Ramos (cell line): ENCODE results near the gene GPNMB.

Experiments
- in situ Hi-C: fragments of 300-500 bp; cut with MboI; formaldehyde crosslinking; loops from one replicate; pipeline ENCODE4 v1.14.3; 2022; ENCODE audit warnings: low sequenced_read_pairs; ENCODE audit not compliant: unreplicated experiment

GPNMB gene

DNA sequence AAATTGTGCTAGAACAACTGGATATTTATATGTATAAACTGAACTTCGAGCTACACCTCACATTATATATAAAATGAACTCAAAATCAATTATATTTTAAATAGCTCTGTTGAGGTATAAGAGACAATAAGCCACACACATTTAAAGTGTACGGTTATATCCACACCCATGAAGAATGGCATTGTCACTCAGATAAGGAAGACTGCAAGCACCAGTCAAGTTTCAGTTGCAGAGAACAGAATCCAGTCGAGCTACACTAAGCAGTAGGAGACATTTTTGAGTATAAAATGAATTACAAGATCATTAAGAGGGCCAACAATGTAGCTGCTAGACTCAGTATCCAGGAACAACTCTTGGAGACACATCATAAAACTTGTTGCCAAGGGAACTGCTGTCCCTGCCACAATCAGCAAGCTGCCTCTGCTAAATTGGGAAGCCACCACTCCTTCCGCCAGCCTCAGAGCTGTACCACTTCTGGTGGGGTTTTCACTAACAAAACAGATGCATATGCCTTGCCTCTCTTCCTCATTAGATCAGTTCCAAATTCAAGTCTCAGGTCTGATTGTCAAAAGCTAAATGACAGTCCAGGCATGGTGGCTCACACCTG is 19.6 kb upstream of the GPNMB start:
- in situ Hi-C loops: no loop called here

DNA sequence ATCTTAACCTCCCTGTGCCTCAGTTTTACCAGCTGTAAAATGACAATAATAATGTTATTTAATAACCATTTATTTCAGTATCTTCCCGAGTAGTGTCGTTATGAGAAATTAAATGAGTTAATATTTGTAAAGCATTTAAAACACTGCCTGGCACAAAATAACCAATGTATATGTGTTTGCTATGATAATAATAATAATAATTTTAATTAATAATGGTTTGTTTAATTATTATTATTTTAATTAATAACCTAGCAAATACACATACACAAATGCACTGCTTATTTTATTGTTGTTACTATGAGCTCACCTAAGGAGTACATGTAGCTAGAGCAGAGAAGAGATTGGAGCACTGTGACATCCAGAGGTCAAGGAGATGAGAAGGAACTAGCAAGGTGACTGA is 18.2 kb upstream of the GPNMB start:
- in situ Hi-C loops: no loop called here

DNA sequence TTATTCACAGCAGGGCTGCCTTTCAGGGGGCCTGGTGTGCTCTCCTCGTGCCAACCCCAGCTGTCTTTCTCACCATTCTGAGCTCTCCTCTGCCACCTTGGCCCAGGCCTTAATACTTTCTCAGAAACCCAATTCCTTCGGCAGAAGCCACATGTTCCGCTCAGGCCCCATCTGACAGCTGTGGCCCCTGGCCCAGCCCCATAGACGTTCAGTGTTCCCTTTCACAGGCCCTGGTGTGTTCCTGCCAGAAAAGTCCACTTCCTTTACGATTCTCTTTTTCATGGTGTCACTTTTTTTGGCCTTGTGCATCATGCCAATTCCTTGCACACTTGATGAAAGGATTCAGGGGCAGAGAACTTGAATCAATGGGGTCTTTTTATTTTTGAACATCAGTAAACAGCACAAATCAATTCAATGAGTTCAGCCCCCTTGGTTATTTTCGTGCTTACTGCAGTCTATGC is 15.9 kb upstream of the GPNMB start:
- in situ Hi-C loops: no loop called here

DNA sequence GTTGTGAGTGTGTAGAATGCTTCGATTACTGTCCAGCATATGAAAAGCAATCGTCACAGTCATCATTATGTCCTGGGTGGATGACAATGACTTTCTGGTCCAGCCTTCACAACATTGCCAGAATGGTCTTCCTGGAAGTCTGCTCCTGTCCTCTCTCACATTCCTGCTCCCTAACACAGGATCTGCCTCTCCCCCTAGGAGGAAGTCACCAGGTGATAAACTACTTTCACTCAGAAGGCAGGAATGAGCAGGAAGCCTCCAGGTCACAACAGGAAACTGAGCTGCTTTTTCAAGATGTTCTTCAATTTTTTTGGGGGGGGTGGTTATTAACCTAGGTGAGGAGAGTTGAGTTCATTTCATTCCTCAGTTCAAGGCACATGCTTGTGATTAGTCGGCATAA is 13.6 kb upstream of the GPNMB start:
- in situ Hi-C loops: no loop called here

DNA sequence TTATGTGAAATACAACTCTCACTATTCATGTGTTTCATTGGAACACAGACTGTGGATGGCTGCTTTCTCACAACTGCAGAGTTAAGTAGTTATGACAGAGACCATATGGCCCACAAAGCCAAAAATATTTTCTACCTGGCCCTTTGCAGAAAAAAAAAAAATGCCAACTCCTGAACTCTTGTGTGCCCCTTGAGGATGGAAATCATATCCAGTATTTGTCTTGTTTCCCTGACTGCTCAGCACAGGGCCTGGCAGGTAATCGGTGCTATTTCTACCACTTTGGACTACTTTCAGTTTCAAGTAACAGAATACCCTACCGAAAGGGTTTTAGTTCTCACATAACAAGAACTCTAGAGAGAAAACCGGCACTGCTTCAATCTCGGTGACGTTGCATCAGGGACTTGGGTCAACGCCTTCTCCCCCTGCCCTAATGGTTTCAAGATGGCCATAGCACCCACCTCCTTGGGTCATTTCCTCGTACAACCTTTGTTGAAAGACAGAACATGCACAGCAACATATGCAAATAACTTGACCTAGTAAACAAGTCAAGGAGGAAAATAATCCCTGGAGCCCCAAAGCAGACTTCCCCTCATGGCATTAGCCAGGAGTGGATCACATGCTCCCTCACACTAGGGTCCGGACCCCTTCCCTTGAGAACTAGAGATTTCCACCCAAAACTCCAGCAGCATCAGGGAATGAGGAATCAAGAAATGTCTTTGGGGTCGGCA is 11.8 kb upstream of the GPNMB start:
- in situ Hi-C loops: no loop called here

DNA sequence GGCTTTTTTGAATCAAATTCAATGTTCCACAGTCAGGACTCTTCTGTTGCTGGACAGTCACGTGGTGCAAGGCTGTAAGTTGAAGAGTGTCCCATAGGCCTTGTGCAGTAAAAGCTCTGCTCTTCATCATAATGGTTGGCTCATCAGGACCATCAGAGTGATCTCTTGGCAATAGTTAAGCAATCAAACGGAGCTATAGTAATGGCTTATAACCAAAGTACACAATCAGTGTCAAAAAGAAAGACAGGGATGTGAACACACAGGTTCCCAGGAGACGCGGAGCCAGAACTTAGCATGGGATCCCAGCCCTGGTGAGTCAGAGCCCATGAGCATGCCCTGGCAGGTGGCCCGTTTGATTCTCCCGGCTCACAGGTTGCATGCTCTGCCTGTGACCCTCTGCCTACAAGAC is 10.8 kb upstream of the GPNMB start:
- in situ Hi-C loops: no loop called here

DNA sequence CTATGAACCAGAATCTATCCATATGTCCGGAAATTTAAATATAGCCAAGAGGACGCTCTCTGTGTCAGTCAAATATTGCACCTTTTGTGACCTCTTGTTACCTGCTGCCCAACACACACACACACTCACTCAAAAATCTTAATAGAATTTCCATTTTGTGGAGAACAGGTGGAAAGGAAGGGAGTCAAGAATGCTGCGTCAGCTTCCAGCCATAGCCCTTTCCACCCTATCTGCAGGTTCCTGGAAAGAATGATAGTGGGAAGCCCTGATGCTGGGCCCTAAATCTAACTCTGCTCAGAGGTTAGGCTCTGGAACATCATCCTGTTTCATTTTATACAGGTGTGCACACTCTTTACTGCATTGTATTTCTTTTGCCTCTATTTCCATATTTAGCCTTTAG is 9.6 kb upstream of the GPNMB start:
- in situ Hi-C loops: no loop called here

DNA sequence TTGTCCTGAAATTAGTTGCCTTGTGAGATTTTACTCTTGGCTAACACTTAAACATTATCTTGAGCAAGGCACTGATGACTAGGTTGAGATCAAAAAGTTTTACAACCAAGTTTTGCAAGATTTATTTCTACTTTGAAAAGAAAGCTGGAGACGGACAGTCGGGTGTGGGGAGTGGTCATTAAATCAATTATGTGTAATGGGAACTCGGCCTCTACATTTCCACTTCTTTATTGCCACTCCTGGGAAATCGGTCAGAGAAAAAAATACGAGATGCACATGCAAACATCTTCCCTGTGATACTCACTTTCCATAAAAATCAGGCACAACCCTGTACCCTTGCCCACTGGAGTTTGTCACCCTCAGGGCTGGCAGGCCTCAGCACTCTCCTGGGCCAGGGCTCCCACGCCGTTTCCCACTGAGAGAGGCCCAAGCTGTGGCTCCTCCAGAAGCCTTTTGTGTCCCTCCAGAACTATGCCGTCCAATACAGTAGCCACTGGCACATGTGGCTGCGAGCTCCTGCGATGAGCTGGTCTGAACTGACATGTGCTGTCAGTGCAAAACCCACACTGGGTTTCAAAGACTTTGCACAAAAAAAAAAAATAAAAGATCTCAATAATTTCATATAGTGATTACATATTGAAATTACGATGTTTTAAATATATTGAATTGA is 7.5 kb upstream of the GPNMB start:
- in situ Hi-C loops: no loop called here

DNA sequence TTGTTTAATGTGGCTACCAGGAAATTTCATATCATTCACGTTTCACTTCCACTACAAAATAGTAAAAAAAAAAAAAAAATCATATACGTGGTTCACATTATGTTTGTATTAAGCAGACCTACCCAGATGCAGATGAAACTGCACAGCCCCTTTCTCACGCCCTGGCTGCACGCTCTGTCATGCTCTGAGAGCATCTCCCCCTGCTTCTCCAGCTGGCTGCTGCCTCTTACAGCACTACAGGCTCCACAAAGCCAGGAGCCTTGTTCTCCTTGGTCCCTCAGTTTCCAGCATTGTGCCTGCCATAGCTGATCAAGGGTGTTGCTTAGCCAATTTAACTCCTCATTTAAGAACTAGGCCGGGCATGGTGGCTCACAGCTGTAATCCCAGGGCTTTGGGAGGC is 6.9 kb upstream of the GPNMB start:
- in situ Hi-C loops: no loop called here

DNA sequence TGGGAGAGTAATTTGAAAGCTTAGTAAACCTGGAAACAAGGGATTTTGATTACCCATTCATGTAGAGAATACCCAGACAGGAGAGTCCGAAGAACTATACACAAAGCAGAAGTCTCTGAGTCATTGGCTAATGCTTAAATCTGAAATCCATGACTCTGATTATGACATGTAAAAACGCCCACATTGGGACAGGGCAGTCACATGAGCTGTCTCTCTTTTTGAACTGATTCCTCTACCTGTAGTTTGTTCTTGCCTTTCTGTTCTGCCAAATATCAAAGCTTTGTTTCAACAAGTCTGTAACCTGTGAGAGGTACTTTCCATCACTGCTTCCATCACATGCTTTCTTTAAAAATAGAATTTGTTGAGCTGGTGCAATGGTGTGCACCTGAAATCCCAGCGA is 4.3 kb upstream of the GPNMB start:
- in situ Hi-C loops: no loop called here

DNA sequence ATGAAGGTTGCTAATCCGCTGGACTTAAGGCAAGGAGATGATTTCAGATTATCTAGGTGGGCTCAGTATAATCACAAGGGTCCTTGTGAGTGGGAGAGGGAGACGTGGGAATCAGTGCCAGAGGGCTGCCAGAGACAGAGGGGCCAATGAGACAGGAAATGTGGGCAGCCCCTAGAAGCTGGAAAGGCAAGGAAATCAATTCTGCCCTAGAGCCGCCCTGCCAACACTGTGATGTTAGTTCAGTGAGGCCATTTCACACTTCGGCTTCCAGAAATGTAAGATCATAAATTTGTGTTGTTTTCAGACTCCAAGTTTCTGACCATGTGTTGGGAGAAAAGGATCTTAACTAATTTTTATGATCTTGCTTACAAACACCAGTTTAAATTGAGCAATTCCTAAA is 3.6 kb upstream of the GPNMB start:
- in situ Hi-C loops: no loop called here

DNA sequence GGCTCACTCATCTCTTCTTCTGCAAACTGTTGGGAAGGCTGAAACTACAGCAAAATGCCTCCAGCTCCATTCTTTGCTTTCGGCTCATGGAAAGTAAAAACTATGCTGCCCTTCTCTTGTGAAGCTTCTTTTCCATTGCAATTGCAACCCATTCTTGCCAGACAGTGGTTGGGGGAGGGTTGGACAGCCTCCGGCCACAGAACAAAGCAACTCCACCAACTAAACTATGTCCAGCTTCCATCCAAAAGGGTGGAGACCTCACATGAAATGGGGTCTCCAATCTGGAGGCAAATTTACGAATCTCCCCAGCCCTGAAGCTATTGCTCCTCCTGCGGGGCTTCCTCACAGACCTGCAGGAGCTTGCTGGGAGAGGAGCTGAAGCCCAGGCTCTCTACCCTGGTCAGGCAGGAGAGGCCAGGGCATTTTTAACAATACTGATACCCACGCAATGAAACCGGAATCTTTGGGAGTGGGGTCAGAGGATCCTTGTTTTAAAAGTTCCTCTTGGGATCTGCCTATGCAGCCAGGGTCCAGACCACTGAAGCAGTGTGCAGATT is 549 bp downstream of the GPNMB start:
- in situ Hi-C loops: no loop called here

DNA sequence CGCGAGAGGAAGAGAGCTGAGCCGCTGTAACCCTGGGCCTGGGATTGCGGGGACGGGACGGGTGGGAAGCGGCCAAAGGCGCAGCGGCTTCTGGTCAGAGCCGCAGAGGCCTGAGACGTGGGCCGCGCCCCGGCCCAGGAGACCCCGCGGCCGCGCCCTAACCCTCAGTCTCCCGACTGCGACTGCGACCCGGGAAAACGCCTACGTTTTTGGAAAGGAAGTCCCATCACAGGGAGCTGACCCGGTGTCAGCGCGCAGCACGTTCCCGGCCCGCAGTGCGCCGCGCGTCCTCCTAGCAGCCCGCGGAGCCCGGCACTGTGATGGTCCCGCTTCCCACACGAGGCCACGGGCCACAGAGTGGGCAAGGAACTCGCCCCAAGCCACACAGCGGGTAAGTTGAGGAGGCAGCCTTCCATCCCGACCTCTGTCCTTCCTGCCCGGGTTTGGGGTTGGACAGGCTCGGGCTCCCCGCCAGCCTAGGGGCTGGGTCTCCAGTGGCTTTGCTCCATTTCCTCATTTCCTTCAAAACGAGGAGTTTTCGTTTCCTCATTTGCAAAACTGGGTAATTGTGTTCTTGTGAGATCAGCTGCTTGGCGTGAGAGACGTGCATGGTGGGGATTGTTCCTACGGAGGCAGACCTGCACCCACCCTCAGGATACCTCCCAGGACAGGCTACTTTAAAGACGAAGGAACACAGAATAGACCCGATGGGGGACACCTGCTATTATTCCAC is 1.2 kb downstream of the GPNMB start:
- in situ Hi-C loops: no loop called here

DNA sequence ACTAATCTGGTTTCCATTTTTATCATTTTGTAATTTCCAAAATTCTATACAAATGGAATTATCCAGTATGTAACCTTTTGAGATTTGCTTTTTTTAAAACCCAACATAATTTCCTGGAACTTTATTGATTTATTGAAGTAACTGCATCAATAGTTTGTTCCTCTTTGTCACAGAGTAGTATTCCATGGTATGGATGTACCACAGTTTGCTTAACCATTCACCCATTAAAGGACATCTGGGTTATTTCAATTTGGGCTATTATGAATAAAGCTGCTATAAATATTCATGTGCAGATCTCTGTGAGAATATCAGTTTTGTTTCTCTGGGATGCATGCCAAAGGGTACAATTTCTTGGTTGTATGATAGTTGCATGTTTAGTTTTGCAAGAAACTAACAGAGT is 2.9 kb downstream of the GPNMB start:
- in situ Hi-C loops: no loop called here

DNA sequence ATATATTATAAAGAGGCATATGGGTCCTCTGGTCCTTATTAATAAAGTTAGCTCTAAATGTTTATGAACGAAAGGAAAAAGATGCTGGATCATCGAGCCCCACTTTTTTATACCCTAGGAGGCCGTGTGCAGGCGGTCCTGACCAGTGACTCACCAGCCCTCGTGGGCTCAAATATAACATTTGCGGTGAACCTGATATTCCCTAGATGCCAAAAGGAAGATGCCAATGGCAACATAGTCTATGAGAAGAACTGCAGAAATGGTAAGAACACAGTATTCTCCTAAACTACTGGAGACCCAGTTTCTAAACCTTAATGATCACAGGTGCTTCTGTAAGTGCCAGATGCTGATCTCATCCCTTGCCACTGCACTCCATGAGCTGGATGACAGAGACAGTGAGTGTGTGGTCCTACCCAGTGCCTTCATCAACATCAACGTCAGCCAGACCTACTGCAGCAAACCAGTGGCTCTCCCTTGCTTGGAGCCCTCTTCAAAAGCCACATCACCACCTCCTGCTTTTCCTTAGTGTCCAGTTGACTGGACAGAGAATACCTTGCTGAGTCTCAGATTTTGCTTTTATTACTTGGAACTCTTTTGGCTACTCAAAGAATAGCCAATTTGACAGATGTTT is 7.6 kb downstream of the GPNMB start:
- in situ Hi-C loops: no loop called here

DNA sequence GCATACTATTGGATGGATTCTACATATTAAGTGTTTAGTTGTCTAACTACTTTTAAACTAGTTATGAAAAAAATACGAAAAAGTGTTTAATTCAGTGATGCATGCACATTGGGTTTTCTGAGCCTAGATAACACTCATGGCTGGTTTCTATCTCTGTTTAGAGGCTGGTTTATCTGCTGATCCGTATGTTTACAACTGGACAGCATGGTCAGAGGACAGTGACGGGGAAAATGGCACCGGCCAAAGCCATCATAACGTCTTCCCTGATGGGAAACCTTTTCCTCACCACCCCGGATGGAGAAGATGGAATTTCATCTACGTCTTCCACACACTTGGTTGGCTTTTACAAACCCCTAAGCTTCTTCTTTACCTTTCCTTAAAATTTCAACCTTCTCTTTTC is 10.2 kb downstream of the GPNMB start:
- in situ Hi-C loops: no loop called here

DNA sequence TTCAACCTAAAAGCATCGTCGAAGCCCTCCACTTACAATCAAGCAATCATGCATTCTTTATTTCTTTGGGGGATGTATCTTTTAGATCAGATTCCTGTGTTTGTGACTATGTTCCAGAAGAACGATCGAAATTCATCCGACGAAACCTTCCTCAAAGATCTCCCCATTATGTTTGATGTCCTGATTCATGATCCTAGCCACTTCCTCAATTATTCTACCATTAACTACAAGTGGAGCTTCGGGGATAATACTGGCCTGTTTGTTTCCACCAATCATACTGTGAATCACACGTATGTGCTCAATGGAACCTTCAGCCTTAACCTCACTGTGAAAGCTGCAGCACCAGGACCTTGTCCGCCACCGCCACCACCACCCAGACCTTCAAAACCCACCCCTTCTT is 13.8 kb downstream of the GPNMB start:
- in situ Hi-C loops: no loop called here

DNA sequence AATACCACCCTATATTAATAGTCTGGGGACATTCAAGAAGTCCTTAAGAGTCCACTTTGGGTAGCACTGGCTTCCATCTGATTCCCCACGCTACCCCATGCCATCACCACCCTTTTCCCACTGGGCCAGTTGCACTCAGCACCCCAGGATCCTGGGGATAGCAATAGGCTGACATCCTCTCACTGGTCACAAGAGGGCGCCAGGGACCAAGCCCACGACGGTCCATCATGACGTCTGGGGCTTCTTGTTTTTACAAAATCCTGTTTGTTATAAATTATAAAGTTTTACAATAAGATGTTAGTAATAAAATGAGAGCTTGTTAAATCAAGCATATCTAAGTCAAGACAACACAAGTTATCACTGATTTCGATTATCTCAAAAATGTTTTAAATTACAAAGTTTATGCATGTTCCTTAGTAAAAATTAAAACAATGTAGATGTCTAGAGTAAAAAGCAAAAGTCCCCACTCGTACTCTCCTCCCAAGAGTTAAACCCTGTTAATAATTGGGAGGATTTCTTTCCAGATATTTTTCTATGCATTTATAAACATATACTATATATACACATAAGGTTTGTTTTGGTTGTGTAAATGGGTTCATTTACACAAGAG is 15.4 kb downstream of the GPNMB start:
- in situ Hi-C loops: no loop called here

DNA sequence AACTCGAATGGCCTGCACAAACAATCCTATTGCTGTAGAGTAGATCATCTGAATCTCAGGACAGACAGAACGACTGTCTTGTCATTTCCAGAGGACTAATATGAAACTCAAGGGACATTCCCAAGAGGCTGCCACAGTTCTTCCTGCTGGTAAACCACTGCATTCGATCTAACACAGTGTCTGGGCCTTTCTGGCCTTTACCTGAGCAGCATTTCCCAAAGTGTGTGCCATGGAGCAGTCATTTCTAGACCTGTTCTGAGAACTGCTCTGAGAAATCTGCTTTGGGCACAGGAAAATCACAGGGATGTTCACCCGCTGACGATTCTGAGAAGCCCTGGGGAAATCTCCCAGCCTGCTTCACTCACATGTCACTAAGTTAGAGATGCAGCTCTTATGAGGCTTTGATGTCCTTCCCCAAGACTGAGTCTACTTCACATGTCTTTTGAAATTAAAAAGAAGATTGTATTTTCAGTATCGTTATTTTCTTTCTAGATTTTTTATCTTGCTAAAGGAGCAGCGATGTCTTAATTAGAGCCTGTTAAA is 18.4 kb downstream of the GPNMB start:
- in situ Hi-C loops: no loop called here

DNA sequence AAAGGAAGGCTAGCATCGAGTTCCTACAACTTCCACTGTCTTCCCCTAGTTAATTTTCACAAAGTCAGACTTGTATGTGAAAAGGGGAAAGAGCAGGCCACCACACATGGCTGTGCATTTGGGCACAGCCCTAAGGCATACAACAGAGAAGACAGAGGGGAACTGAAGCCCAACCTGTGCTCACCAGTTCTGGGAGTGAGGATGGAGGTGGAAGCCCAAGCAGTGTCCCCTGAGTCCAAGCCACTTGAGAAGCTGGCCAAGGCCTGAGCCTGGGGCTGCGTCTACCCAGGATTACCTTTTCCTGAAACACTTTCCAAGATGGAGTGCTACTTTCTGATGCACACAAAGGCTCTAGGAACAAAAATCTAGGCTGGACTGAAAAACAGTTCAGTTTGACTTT is 20.3 kb downstream of the GPNMB start:
- in situ Hi-C loops: no loop called here
